HG03342 (cell line): ENCODE measurements around the gene PPDPF.
"Not testable (repeated sequence)": the region's sequence is repeated elsewhere in the genome, so short reads cannot be mapped to it uniquely, and the experiment has no call there.

Experiments used
- ATAC-seq: cut with Tn5 transposase; IDR thresholded peaks from one replicate; pipeline ENCODE4 v1.9.1; 2021; ENCODE audit warnings: mild to moderate bottlenecking, moderate library complexity; ENCODE audit not compliant: unreplicated experiment

Gene PPDPF

DNA sequence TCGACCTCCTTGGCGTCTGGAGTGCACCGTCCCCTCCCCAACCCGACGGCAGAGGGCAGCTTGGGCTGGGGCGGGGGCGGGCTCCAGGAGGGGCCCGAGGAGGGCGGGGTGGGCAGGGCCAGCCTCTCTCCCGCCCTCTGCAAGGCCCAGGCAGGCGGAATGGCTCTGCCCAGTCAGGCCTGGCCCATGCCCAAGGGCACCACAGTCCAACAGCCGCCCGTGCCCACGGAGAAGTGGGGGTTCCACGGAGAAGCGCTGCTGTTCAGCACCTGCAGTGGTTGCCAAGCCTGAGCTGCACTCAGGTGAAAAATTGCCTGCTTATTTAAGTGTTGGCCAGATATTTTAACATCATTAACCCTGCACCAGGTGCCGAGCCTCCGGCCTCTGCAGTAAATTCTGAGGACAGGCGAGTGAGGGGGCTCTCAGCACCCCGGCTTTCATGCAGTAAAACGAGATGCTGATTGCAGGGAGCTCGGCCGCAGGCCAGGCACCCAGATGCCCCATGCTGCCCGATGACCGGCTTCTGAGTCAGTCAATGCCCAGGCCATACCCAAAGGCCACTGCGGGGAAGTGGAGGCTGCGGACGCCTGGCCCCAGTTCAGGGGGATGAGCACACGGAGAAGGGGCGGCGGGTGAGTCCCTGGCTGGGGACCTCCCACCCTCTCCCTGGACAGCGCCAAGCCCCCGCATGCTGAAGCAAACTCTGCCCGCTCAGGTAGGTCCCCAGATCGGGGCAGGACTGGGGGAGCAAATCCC is 27.3 kb downstream of the PPDPF start, which contains the start of gene SRMS:
Gene SRMS (minus strand): TSS at position 25 of the 756 bp plus-strand sequence. CDS start 286 bp downstream, outside the sequence.
- ATAC-seq = no peak

DNA sequence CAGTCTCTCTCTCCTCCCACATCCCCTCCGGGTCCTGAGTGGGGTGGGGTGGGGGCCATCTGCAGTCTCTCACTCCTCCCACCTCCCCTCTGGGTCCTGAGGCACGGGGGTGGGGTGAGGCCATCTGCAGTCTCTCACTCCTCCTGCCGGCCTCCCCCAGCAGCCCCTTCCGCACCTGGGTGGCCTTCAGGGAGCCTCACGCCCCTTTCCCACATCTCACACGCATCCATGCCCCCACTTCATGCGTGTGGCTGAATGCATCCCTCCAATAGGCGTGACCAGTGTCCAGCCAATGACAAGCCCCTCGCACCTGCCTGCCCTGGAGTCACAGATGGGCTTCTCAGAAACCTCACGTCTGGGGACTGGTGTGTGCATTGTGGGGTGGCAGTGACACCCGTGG is 28.0 kb downstream of the PPDPF start:
- ATAC-seq = no peak

DNA sequence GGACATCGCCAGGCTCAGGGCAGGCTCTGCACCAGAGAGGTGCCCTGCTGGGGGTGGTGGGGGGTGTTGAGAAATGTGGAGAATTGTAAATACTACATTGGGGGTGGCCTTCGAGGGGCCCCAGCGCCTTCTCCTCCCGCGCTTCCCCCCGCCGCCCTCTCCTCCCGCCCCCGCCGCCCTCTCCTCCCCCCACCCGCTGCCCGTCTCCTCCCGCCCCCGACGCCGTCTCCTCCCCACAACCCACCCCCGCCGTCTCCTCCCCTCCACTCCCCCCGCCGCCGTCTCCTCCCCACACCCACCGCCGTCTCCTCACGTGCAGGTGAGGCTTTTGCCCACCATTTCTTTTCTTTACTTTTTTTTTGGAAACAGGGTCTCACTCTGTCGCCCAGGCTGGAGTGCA is 28.5 kb downstream of the PPDPF start:
- no peak for ATAC-seq

DNA sequence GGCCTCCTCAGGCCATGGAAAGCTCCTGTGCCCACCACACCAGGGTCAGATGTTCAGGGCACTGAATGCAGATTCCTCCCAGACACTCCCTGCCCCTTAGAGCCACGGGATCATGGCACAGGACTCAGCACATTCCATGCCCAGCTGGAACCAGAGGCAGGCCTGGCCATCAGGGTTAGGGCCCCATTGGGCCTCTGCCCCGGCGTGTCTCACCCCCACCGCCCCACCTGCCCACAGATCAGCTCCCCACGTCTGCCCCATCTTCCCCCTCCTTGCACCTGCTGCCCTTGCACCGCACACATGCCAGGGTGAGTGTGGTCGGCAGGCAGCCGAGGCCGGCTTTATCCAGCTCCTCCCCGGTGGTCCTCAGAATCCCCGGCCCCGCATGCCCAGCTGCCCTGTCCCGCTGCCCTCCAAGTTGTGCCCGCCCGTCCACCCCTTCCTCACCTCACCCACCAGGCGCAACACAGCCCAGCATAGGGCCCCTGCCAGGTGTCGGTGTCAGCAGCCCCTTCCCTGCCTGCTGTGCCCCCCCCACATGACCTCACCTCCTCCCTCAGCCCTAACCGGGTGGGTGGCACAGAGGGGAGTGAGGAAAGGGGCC is 29.2 kb downstream of the PPDPF start:
- ATAC-seq = no peak

DNA sequence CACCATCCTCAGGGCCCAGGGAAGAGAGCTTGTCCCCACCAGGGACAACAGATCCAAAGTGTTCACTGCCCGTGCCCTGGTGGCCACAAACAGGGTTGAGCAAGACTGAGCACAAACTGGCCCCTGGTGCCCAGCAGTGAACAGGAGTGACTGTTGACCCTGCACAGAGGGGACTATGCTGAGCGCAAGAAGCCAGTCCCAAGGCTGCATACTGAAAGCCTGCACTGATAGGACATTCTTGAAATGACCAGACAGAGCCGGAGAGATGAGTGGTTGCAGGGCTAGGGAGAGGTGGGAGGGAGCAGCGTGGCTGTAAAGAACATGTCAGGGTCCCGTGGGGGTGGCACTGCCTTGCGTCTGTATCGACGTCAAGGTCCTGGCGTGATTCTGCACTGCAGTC is 30.5 kb downstream of the PPDPF start:
- ATAC-seq = no peak

DNA sequence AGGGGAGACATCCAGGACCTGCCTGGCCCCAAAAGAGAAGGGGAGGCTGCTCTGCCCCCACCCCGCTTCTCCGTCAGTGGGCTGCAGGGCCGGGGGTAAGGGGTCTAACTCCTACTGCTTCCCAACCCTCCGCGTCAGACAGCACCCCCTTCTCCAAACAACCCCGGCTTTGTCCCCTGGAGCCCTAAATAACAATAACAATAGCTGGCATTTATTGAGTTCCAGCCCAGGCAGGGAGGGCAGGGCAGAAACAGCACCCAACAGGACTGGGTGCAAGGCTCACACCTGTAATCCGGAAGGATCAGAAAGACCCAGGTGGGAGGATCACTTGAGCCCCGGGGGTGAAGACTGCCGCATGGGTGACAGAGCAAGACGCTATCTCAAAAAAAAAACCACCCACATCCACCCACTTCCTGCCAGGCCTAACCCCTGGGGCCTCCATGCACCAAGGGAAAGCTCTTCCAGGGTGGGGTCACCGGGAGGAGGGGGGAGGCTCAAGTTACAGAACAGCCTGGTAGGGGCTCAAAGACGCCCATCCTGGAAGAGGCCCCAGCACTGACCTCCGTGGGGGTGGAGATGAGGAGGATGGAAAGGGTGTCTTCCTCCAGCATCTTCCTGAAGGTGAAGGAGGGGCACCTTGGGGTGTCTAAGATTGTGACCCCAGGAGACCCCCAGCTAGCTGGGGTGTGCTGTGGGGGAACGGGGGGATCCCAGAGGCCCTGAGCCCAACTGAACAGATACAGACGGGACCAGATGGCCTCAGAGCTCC is 32.1 kb downstream of the PPDPF start:
- peak; percentile 31 for ATAC-seq

DNA sequence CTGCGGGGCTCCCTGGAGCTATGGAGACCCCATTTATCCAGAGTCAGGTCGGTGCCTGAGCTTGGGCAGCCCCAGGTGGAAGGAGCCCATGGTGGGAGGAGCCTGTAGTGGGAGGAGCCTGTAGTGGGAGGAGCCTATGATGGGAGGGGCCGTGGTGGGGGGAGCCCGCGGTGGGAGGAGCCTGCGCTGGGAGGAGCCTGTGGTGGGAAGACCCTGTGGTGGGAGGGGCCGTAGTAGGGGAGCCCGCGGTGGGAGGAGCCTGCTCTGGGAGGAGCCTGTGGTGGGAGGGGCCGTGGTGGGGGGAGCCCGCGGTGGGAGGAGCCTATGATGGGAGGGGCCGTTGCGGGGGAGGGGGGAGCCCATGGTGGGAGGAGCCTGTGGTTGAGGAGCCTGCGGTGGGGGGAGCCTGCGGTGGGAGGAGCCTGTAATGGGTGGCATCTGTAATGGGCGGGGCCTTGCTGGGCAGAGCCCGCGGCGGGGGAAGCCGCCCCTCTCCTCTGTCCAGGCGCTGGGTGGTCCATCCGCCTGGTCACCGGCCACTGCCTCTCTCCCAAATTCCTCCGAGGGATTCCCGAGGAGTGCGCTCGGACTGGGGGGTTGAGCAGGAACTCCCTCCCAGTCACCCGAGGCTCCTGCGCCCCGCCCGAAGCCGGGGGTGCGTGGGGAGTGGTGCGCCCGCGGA is 32.8 kb downstream of the PPDPF start:
- peak; percentile 38 for ATAC-seq

DNA sequence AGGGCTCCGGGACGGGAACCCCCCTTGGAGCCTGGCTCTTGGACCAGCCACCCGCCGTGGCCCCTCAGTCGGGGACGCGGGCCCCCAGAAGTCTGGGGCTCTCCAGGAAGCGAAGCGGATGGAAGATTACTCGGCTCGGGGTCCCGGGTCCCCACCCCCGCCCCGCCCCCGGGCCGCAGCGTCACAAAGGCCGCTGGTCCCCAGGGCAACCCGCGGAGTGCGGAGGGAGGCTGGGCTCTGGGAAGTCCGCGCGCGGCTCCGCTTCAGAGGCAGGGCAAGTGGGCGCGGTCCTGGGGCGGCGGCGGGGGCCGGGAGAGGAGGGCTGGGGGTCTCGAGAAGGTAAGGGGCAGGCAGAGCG is 33.3 kb downstream of the PPDPF start, which contains the start of gene FNDC11:
Gene FNDC11 (plus strand): TSS at position 227 of the 358 bp plus-strand sequence. CDS start 1,505 bp downstream, outside the sequence.
- peak; percentile 24 for ATAC-seq

DNA sequence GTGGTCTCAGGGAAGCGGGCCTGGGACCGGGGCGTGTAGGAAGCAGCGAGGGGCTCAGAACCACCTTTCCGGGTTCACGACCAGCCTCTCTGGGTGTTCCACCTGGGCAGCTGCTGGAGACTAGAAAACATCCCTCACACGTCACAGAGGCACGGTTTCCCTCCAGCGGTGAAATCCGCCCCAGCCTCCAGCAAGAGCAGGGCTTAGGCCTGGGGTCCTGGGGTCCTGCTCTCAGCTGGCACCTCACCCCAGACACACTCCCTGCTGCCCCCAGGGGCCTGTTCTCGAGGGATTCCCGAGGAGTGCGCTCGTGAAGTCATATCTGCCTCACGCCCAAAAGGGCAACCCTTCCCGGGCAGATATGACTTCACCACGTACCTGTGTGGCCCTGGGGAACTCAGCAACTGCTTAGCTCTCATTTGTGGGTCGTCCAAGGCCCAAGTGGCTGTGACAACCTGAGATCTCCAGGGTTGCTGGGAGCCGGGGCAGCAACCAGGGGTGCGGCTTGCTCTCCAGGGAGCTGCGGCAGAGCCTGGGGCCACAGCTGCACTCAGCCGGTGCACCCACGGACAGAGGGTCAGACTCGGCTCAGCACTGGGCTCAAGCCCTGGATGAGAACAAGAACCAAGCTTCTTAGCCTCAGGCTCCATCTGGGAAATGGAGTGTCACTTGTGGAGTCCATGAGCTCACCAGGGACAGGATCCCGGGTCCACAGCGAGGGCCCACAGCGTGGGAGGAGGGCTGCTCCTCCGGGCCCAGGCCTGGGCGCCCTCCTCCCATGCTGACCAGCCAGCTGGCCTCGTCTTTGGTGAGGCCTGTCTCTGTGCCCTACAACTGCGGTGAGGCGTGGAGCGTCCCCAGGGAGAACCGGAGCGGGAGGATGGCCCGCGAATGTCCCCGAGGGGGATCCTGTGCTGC is 34.1 kb downstream of the PPDPF start:
- no peak for ATAC-seq

DNA sequence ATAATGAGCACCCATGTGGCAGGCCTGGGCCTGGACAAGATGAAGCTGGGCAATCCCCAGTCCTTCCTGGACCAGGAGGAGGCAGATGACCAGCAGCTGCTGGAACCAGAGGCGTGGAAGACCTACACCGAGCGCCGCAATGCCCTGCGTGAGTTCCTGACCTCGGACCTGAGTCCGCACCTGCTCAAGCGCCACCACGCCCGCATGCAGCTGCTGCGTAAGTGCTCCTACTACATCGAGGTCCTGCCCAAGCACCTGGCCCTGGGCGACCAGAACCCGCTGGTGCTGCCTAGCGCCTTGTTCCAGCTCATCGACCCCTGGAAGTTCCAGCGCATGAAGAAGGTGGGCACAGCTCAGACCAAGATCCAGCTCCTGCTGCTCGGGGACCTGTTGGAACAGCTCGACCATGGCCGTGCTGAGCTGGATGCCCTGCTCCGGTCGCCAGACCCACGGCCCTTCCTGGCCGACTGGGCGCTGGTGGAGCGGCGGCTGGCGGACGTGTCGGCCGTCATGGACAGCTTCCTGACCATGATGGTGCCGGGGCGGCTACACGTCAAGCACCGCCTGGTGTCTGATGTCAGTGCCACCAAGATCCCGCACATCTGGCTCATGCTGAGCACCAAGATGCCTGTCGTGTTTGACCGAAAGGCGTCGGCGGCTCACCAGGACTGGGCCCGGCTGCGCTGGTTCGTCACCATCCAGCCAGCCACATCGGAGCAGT is 35.3 kb downstream of the PPDPF start:
- ATAC-seq = no peak

DNA sequence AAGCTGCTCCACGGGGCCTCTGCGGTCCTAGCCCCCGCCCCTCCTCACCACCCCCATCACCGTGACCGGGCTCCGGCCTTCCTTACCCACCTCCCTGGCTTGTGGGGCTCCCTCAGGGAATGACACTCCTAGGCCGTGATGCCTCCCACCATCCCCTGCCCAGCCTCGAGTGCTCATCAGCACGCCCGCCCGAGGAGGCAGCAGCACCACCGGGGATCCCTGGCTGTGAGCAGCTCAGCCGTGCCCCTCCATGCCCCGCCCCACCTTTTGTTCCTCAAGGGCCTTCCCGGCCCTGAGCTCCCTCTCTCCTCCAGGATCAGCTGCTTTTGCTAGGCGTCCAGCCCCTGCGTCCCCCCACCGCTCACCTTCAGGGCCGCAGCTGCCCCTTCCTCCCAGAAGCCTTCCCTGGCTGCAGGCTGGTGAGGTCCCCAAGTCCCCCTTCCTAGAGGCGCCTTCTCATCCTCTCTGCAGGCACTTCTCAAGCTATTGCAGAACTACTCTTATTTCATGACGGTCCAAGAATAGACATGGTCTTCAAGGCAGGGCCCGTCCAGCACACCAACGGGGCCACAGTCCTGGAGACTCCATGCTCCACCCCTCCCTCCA is 36.4 kb downstream of the PPDPF start:
- ATAC-seq = no peak

DNA sequence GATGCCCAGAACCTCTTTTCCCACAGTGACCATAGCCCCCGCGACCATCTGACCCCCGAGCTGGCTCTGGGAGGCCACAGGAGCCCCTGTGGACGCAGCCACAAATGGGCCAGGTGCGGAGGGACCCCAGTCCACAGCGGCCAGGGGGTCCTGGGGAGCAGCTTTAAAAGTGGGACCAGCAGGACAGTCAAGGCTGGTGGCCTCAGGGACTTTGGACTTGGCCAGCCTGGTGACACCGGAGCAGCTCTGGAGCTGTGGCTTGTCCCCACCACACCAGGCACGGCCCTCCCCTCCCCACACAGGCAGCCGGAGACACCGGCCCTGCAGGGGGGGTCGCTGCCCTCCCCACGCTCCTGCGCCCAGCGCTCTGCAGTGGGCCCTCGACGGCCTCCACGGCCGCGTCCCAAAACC is 36.9 kb downstream of the PPDPF start:
- ATAC-seq = no peak

DNA sequence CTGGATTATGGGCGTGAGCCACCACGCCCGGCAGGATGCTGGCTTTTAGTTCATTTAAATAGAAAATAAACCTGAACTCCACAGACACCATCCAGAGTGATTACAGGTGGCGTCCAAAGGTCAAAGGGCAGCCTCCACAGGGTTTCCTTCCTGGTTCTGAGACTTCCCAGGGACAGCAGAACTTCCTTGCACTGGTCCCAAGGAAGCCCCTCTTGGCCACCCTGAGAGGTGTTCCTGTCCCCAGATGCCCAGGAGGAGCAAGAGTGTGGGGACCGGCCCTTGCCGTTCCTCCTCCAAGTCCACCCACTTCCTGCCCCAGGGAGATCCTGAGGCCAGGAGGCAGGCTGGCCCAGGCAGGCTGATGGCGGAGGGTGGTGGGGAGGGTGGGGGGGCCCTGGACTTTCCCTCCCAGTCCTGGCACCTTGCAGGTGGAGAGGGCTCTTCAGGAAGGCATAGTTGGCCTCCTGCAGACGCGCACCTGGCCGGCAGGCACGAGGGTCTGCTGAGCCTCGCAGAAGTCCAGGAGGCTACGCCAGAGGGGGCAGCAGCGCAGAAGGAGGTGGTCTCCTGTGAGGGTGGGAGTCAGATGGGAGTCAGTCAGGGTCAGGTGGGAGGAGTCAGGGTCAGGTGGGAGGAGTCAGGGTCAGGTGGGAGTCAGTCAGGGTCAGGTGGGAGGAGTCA is 38.4 kb downstream of the PPDPF start:
- ATAC-seq = no peak

DNA sequence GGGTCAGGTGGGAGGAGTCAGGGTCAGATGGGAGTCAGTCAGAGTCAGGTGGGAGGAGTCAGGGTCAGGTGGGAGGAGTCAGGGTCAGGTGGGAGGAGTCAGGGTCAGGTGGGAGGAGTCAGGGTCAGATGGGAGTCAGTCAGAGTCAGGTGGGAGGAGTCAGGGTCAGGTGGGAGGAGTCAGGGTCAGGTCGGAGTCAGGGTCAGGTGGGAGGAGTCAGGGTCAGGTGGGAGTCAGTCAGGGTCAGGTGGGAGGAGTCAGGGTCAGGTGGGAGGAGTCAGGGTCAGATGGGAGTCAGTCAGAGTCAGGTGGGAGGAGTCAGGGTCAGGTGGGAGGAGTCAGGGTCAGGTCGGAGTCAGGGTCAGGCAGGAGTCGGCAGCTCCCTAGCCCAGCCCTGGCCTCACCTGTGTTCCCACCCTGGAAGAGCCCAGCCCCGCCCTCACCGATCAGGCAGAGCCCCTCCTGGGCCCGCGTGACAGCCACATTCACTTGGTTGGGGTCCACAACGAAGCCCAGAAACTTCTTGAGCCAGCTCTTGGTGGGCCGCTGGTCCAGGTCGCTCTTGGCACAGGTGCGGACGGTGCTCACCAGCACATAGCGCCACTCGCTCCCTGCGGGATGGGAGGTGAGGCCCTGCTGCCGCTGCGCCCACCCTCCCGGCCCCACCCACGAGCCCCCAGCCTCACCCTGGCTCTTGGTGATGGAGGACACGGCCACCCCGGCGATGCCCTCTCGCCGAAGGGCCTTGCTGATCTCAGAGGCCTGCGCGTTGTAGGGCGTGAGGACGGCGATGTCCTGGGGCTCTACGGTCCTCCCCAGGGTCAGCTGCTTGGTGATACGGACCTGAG is 39.1 kb downstream of the PPDPF start:
- ATAC-seq = not testable (repeated sequence)

DNA sequence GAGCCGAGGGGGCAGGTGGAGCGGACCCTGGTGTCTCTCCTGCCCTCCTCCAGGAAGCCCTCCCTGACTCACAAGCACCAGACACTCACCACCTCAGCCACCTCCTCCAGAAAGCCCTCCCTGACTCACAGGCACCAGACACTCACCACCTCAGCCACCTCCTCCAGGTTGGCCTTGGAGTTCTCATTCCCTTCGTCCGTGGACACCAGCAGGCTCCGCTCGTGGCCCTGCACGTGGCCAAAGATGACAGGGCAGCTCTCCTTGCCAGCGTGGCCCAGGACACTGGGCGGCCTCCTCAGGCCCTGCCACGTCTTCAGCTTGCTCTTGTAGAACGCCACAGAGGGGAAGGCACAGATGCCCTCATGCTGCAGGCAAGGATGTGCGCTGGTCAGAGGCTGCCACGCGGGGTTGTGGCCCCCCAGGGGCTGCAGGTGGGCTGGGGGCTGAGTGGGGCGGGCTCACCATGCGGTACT is 39.8 kb downstream of the PPDPF start:
- no peak for ATAC-seq

DNA sequence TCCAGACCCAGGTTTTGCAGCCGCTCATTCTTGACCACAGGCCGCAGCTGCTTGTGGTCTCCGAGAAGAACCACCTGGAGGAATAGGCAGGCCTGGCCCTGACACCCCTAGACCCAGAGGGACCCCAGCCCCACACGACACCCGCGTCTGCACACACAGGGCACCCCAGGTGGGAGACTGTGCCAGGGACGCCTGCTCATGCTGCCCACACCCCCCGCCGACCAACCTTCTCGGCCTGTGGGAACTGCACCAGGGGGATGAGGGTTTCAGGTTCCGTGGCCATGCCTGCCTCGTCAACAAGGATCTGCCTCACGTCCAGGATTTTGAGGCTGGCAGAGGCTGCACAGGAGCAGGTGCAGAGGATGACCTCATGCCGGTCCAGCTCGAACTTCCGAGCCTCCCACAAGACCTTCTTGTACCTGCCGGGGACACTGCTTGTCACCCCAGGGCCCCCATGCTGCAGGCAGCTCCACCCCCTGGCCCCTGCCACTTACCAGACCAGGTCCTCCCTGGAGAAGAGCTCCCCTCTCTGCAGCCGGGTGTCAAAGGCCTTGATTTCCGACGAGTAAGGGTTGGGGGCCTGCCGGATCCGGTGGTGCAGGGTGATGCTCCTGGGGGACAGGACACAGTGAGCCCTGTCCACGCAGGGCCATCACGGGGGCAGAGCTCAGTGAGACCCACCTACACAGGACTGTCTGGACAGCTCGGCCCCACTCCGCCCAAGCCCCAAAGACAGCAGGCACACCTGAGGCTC is 40.5 kb downstream of the PPDPF start:
- ATAC-seq = no peak
